NCI-H2227 (cell line): ENCODE measurements around the gene OR52E4.

Experiments
- DNase-seq: peaks from one replicate; lab custom pipeline; 2025; ENCODE audit not compliant: unreplicated experiment; lab: John Stamatoyannopoulos, UW

OR52E4 gene

GRCh38 chr11:5928811-5929210 lies 48.4 kb downstream of the OR52E4 start:
- DNase-seq = no peak

GRCh38 chr11:5929571-5930368 lies 49.3 kb downstream of the OR52E4 start:
- DNase-seq = no peak

GRCh38 chr11:5930614-5931013 lies 50.2 kb downstream of the OR52E4 start:
- DNase-seq = no peak

- no peak for DNase-seq
Observed at GRCh38 chr11:5931061-5931460, 50.6 kb downstream of the OR52E4 start.

- DNase-seq = no peak
Observed at GRCh38 chr11:5932671-5933070, 52.2 kb downstream of the OR52E4 start.

- DNase-seq = no peak
Observed at GRCh38 chr11:5933116-5933515, 52.7 kb downstream of the OR52E4 start.
